GM10266 (cell line): ENCODE results near the gene SNF8.

ENCODE experiments used
- DNase-seq: peaks from one replicate; pipeline ENCODE4 v3.0.0; 2012; ENCODE audit errors: extremely low spot score
- TF ChIP-seq, protein P1 (sequence below): IDR thresholded peaks from 2 replicates; pipeline ENCODE4 v1.5.1; 2012; ENCODE audit warnings: mild to moderate bottlenecking, low read depth; ENCODE audit not compliant: control insufficient read depth, insufficient read depth; ENCODE audit errors: missing control alignments

Gene SNF8, protein sequence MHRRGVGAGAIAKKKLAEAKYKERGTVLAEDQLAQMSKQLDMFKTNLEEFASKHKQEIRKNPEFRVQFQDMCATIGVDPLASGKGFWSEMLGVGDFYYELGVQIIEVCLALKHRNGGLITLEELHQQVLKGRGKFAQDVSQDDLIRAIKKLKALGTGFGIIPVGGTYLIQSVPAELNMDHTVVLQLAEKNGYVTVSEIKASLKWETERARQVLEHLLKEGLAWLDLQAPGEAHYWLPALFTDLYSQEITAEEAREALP

DNA sequence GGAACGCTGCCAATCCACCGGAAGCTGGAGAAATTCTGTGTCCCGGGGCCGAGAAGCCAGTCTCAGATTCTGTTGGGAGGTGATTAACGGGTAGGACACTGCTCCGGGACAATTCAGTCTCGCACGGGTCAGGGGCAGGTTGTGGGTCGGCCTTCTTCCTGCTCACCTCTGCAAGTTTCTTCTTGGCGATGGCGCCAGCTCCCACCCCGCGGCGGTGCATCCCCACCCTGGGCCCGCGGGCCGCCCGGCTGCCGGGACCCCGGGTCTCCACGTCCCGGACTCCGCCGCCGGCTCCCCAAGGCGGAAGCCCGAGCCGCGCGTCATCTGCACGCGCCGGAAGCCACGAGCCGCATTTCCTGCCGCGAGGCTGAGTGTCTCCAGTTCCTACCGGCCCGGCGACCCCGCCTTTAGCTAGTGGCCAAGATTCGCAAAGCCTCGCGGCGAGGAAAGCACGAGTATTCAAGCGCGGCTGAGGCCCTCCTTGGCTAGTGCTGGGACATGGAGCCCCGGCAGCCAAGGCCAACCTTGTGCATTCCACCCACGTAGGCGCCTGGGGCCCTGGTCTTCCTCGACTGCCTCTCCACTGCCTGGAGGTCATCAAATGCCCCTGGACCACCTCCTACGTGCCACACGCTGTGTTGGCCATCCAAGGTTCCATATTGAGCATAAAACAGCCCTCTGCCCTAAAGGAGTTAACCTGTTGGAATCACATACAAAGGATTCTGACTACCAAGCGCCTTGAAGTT, at the start of gene SNF8:
Gene SNF8 (minus strand): TSS at position 328 of the 746 bp plus-strand sequence. CDS start 108 bp downstream, at position 220.
- TF ChIP-seq, protein P1, sequence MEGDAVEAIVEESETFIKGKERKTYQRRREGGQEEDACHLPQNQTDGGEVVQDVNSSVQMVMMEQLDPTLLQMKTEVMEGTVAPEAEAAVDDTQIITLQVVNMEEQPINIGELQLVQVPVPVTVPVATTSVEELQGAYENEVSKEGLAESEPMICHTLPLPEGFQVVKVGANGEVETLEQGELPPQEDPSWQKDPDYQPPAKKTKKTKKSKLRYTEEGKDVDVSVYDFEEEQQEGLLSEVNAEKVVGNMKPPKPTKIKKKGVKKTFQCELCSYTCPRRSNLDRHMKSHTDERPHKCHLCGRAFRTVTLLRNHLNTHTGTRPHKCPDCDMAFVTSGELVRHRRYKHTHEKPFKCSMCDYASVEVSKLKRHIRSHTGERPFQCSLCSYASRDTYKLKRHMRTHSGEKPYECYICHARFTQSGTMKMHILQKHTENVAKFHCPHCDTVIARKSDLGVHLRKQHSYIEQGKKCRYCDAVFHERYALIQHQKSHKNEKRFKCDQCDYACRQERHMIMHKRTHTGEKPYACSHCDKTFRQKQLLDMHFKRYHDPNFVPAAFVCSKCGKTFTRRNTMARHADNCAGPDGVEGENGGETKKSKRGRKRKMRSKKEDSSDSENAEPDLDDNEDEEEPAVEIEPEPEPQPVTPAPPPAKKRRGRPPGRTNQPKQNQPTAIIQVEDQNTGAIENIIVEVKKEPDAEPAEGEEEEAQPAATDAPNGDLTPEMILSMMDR, result no peak

GRCh38 chr17:48993951-48994350, 49.3 kb upstream of the SNF8 start:
- DNase-seq, result no peak
- TF ChIP-seq, protein P1, result no peak

More for the DNA sequence above, at the start of gene SNF8:
- peak; percentile 94 for DNase-seq

DNA sequence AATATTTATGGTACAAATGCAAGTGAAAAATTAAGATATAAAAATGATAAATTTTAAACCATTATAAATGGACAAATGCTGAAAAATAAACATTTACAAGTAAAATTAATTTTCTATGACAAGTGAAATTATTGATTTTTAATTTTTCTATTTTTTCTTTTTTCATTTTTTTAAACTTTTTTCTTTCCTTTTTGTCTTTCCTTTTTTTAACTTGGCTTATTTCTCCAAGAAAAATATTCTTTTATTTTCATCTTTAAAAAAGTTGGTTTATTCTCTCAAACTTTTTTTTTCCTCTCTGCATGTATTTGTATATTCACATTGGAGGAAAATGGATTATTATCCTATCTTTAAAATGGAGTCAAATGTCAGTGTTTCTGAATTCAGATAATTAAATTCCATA, 48.7 kb upstream of the SNF8 start:
- TF ChIP-seq, protein P1, result no peak
- DNase-seq, result no peak

GRCh38 chr17:48992444-48992843, 47.8 kb upstream of the SNF8 start:
- TF ChIP-seq, protein P1, result no peak

DNA sequence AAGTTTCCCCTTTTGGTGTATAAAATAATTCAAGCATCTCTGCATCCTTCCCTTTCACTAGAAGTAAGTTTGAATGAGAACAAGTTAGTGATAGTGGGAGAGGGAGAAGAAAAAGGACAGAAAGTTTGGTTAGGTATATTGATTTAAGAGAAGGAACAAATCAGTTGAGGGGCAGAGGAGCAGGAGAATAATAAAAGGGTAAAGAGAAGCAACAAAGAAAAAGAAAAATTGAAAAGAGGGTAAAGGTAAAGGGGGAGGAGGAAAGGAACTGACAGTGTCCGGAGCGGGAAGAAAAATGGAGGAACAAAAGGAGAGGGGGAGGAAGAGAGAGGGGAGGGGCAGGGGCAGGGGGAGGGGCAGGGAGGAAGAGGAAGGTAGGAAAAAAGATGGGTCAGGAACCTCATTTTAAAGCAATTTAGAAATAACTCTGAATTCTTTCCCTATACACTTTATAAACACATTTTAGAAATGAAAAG, 46.3 kb upstream of the SNF8 start:
- TF ChIP-seq, protein P1, result no peak
- DNase-seq, result no peak

More at GRCh38 chr17:48992444-48992843, 47.8 kb upstream of the SNF8 start:
- DNase-seq, result no peak

DNA sequence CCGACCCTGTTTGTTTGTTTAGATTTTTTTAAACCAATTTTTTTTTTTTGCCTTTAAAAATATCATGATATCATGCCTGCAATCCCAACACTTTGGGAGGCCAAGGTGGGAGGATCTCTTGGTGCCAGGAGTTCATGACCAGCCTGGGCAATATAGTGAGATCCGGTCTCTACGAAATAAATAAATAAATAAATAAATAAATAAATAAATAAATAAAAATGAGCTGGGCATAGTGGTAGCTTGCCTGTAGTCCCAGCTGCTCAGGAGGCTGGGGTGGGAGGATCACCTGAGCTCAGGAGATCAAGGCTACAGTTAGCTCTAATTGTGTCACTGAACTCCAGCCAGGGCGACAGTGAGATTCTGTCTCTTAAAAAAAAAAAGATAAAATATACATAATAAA, 44.5 kb upstream of the SNF8 start:
- TF ChIP-seq, protein P1, result no peak
- DNase-seq, result no peak
